ENCODE results near the gene WIF1.
A peak's percentile ranks its signal among the peaks of the same experiment; 100 is the strongest.

Gene WIF1

DNA sequence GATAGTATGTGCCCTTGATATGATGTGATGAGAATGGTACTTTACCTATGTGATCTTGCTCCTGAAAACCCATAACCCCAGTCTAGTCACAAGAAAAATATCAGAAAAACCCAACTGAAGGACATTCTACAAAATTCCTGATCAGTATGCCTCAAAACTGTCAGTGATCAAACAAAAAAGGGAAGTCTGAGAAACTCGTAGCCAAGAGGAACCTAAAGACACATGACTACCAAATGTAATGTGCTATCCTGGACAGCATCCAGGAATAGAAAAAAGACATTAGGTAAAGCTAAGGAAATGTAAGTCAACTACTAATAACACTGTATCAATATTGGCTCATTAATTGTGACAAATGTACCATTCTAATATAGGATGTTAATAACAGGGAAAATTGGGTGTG is 4.1 kb upstream of the WIF1 start:
- DNase-seq (ENCODE audit: low spot score), result no peak
- in situ Hi-C loops (cut with MboI; ENCODE audit: low sequenced_read_pairs, unreplicated experiment), result loop anchor here (10.0 kb wide), 1 partner anchor 330 kb away; no protein-coding TSS in a partner anchor
- TF ChIP-seq, protein P1, sequence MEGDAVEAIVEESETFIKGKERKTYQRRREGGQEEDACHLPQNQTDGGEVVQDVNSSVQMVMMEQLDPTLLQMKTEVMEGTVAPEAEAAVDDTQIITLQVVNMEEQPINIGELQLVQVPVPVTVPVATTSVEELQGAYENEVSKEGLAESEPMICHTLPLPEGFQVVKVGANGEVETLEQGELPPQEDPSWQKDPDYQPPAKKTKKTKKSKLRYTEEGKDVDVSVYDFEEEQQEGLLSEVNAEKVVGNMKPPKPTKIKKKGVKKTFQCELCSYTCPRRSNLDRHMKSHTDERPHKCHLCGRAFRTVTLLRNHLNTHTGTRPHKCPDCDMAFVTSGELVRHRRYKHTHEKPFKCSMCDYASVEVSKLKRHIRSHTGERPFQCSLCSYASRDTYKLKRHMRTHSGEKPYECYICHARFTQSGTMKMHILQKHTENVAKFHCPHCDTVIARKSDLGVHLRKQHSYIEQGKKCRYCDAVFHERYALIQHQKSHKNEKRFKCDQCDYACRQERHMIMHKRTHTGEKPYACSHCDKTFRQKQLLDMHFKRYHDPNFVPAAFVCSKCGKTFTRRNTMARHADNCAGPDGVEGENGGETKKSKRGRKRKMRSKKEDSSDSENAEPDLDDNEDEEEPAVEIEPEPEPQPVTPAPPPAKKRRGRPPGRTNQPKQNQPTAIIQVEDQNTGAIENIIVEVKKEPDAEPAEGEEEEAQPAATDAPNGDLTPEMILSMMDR (IDR thresholded peaks at IDR 0.05; ENCODE audit: borderline replicate concordance, control extremely low read depth, extremely low read depth, insufficient read depth, missing control alignments), result no peak

DNA sequence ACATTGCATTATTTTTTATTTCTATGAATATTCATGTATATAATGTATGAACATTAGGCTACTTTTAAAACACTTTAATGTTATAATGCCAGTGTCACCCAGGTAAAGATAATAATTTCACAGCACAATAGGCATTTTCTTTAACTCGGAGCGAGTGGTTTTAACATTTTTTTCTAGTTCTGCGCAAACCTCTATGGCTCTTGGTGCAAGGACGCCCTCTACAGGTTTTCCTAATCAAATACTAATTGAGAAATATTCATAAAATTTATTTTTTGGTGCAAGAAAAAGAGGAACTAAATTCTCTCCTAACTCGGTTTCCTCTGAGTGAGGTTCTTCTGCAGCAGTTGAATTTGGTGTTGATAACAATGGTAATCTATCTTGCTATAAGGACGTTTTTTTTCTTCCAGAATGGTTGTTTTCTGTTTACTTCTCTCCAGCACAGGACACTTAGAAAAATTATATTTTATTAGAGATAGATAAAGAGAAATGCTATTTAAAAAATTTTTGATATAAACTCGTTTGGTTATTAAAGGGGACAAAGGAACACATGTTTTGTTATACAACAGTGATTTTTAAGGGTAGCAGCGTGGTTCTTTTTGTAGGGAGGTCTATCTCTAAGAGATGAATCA is 2.4 kb upstream of the WIF1 start:
- TF ChIP-seq, protein P1 (IDR thresholded peaks at IDR 0.05; ENCODE audit: borderline replicate concordance, control extremely low read depth, extremely low read depth, insufficient read depth, missing control alignments), result peak; percentile 38
- peak; percentile 21 for DNase-seq (ENCODE audit: low spot score)
- in situ Hi-C loops (cut with MboI; ENCODE audit: low sequenced_read_pairs, unreplicated experiment), result loop anchor here (10.0 to 25.0 kb wide), 2 partner anchors 329 to 586 kb away; no protein-coding TSS in a partner anchor

DNA sequence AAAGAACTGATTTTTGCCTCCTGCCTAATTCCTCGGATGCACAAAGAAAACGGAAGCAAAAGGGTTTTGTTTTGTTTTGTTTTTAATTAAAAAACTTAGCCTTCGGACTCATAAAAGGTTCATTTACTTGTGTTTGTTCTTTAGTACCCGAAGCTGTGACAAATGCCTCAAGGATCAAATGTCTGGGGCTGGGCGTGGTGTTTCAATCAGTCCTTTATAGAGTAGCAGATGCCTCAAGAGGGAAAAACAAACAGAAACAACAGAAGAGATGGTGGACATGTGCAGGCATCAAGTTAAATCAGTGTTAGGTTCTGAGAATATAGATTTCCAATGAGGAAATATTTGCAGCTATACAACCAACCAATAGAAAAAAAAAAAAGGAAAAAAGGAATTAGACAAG is 1.6 kb upstream of the WIF1 start:
- in situ Hi-C loops (cut with MboI; ENCODE audit: low sequenced_read_pairs, unreplicated experiment), result loop anchor here (10.0 to 25.0 kb wide), 2 partner anchors 328 to 585 kb away; no protein-coding TSS in a partner anchor
- DNase-seq (ENCODE audit: low spot score), result no peak
- TF ChIP-seq, protein P1 (IDR thresholded peaks at IDR 0.05; ENCODE audit: borderline replicate concordance, control extremely low read depth, extremely low read depth, insufficient read depth, missing control alignments), result no peak

DNA sequence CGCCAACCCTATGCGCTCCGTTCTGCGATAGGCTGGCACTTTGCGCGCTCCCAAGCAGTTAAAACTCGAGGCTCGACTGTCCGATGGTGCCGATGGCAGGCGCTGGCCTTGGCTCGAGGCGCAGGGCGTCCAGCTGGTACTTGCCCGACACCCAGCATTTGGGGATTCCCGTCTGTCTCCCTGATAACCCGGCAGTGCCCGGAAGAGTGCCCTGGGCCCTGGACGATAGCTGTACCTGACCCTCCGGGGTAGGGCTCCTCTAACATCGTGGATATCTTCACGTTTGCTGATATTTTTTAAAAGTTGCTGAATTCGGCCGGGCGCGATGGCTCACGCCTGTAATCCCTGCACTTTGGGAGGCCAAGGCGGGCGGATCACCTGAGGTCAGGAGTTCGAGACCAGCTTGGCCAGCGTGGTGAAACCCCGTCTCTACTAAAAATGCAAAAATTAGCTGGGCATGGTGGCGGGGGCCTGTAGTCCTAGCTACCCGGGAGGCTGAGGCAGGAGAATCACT is 908 bp upstream of the WIF1 start:
- in situ Hi-C loops (cut with MboI; ENCODE audit: low sequenced_read_pairs, unreplicated experiment), result loop anchor here (10.0 to 25.0 kb wide), 2 partner anchors 327 to 585 kb away; no protein-coding TSS in a partner anchor
- TF ChIP-seq, protein P1 (IDR thresholded peaks at IDR 0.05; ENCODE audit: borderline replicate concordance, control extremely low read depth, extremely low read depth, insufficient read depth, missing control alignments), result no peak
- peak; percentile 7 for DNase-seq (ENCODE audit: low spot score)

DNA sequence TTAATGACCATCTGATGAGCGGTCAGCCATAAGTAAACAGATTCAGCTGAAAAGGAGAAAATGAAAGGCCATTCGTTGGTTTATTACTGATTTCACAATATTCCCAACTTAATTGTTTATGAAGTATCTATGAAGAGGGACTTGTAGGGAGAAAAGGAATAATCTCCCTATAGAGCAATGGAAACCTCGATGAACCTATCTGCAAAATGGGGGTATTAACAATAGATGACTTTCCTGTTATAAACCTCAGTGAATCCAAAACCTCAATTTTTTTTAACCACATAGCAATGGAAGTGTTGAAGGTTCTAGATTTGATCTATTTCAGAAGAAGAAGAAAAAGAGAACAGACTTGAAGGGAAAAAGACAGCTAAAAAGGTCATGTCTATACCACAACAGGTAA is 2.0 kb downstream of the WIF1 start:
- TF ChIP-seq, protein P1 (IDR thresholded peaks at IDR 0.05; ENCODE audit: borderline replicate concordance, control extremely low read depth, extremely low read depth, insufficient read depth, missing control alignments), result no peak
- in situ Hi-C loops (cut with MboI; ENCODE audit: low sequenced_read_pairs, unreplicated experiment), result loop anchor here (25.0 kb wide), 1 partner anchor 582 kb away; no protein-coding TSS in a partner anchor
- no peak for DNase-seq (ENCODE audit: low spot score)

DNA sequence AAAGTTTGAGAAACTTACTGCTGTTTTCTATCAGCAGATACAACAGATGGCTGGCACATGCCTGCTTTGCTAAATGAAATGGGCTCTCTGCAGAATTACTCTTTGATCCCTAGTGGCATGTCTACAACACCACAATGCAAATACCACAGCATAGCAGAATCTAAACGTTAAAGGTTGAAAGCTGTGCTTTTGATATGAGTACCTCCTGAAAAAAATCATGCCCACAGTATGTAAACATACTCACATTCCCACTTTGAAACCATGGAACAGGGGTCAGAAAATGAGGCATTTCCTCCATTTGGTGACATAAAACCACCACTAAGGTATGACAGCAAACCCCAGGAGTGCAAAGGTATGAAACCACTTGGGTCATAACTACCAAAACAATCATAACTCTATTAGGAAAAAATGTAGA is 7.5 kb downstream of the WIF1 start:
- DNase-seq (ENCODE audit: low spot score), result no peak
- TF ChIP-seq, protein P1 (IDR thresholded peaks at IDR 0.05; ENCODE audit: borderline replicate concordance, control extremely low read depth, extremely low read depth, insufficient read depth, missing control alignments), result no peak
- in situ Hi-C loops (cut with MboI; ENCODE audit: low sequenced_read_pairs, unreplicated experiment), result loop anchor here (25.0 kb wide), 1 partner anchor 576 kb away; no protein-coding TSS in a partner anchor

Data from GM13976 (cell line).